Ammon's horn (tissue), 1 donor: ENCODE measurements around the gene MARK2.

Source experiments
- DNase-seq: peaks from one replicate; pipeline ENCODE4 v3.0.0-alpha.2; 2016; ENCODE audit warnings: low spot score

Gene MARK2

GRCh38 chr11:63829823-63830489 is 9.0 kb upstream of the MARK2 start:
- DNase-seq, result no peak

DNA sequence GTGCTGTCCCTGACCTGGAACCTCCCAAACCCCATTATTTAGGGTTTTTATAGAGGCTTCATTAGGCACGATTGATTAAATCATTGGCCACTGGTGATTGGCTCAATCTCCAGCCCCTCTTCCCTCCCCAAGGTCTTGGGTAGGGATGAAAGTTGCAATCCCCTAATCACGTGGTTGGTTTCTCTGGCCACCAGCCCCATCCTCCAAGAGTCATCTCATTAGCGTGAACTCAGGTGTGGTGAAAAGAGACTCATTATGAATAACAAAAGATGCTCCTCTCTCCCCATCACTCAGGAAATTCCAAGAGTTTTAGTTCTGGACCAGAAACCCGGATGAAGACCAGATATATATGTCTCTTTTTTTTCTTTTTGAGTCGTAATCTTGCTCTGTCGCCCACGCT is 7.6 kb upstream of the MARK2 start:
- no peak for DNase-seq

GRCh38 chr11:63832336-63832735 is 6.6 kb upstream of the MARK2 start:
- DNase-seq, result no peak

GRCh38 chr11:63833048-63833447 is 5.9 kb upstream of the MARK2 start:
- DNase-seq, result no peak

- DNase-seq, result no peak
These were observed 4.3 kb upstream of the MARK2 start for GRCh38 chr11:63834535-63835157.

- no peak for DNase-seq
These were observed 3.8 kb upstream of the MARK2 start for GRCh38 chr11:63835158-63835545.

GRCh38 chr11:63837027-63837688 is 1.8 kb upstream of the MARK2 start:
- DNase-seq, result peak; percentile 87

DNA sequence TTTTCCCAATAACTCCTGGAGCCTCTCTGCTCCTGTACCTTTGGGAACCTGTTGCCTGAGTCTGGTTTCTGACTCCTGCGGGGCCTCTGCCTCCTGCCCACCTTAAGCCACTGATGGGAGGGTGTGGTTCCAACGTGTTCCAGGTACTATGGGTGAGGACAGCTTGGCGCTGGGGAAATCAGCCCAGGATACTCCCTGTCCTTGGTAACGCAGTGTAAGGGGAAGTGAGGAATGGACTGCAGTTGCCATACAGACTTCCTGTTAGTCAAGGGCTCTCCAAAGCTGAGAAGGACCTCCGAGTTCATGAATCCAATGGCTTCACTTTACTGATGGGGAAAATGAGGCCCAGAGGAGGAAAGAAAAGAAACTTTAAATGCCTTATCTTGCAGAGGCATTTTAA is 1.2 kb upstream of the MARK2 start:
- DNase-seq, result peak; percentile 25

- no peak for DNase-seq
These were observed 696 bp upstream of the MARK2 start for GRCh38 chr11:63838150-63838677.

DNA sequence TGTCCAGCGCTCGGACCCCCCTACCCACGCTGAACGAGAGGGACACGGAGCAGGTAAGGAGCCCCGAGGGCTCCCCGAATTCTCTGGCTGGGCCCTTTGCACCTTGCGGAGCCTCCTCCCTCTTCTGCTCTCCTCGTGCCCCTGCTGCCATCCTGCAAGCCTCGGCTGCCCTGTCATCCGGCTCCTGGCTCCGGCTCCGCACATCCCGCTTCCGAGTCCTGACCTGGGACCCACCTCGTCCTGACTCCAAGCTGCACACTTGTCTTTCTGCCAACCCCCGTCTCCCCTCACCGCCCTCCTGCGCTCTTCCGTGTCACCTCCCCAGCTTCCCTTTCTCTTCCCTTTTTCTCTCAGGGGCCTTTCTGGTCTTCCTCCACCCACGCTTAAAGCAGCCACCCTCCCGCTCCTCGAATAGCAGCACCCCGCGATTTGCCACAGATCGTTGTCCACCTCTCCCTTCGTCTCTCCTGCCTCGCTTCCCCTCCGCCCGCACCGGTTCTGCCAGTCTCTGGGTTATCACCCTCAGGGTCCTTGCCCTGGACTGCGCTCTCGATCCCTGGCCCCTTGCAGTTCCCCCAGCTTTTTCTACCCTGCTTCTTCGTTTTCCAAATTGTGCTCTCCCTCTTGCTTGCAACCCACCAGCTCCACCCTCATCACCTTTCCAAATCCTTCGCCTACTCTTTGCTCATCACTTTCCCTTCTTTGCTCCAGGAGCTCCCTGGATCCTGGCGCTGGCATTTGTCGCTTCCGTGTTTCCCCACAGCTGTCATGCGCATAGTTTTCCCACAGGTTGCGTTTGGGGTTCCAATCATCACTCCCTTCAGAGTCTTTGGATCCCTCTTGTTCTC is 822 bp downstream of the MARK2 start:
- DNase-seq, result peak; percentile 41

DNA sequence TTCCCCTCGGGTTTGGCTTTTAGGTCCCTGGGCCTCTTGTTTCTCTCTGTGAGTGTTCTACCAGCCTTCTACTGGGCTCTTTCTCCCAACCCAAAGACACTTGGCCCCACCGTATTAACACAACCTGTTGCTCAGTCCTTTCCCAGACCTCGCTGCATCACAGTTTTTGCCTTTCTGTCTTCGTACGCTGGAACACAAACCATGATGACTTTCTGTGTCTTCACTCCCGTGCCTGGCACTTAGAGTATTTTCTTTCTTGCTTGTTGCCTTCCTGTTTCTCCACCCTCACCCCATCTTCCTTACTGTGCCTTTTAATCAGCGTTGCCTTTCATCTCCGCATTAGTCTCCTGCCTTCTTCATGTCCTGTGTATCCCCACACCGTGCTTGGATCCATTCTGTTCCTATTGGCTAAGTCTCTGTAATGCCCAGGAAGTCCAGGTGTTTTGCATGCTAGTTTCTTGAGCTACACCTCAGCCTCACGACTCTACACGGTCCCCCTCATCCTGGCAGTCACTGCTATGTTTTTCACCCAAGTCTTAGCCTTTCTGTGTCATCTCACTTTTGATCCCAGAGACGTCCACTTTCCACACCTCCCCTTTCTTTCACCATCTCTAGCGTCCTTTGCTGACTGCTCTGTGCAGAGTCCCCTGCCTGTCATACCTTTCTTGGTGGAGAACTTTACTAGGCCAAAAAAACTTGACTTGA is 1.6 kb downstream of the MARK2 start:
- no peak for DNase-seq

- DNase-seq, result peak; percentile 69
These were observed 2.6 kb downstream of the MARK2 start for GRCh38 chr11:63841554-63841953.

DNA sequence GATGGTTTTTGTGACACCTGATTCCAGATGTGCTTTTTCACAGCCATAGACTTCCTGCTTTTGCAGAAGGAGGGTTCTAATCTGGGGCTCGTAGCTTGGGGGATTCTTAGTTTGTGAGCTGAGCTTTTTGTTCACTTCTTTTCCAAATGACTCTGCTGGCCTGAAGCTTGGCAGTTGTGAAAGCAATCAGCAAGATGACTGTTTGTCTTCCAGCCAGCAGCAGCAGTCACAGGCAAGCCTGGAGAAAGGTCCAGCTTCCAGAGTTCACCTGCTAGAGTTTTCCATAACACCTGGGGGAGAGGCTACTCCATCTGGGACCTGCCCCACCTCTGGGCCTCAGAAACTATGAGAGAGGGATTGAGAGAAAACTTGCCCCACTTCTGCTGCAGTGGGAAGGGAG is 4.1 kb downstream of the MARK2 start:
- DNase-seq, result peak; percentile 27

- DNase-seq, result no peak
These were observed 5.9 kb downstream of the MARK2 start for GRCh38 chr11:63844836-63845235.

GRCh38 chr11:63845303-63845702 is 6.4 kb downstream of the MARK2 start:
- peak; percentile 16 for DNase-seq

DNA sequence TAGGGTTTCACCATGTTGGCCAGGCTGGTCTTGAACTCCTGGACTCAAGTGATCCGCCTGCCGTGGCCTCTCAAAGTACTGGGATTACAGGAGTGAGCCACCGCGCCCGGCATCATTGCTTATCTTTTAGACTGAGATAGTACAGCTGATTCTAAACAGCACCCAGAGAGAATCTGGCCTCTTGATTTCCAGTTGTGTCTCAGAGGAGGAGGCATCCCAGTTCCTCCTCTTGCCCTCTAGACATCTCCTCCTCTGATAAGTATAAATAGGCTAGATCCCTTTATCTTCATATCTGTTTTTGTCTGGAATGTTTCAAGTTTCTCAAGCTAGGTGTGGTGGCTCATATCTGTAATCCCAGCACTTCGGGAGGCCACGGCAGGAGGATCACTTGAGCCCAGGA is 7.0 kb downstream of the MARK2 start:
- no peak for DNase-seq

GRCh38 chr11:63846897-63847296 is 8.0 kb downstream of the MARK2 start:
- no peak for DNase-seq

GRCh38 chr11:63847363-63847762 is 8.5 kb downstream of the MARK2 start:
- no peak for DNase-seq

DNA sequence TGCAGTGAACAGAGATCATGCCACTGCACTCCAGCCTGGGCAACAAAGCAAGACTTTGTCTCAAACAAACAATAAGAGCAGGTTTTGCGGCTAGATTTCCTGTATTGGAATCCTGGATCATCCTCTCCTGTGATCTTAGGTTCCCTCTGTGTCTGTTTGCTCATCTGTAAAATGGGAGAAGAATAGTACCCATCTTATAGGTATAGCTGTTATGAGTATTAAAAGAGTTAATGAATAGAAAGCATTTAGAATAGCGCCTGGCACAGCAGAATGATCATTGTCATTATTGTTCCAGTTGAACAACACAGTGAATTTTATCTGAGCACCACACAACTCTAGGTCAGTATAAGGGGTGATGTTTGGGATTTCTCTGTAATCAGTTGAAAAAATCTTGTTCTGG is 10.8 kb downstream of the MARK2 start:
- no peak for DNase-seq

DNA sequence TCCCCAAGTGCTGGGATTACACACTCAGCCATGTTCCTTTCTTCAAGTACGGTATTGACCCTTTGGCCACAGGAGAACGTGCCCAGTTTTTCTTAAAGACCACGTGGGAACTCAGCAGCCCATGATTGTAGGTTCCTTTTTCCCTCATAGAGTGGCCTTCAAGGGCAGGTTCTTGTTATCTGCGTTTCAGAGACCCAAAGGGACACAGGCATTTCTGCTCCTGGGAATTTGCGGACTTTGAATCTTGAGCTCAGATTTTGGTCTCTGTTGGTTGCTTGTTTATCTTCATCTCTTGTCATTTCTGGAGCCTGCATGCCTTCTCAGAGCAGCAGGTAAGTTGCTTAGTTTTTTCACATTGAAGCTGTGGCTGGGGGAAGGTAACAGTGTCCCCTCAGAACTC is 12.0 kb downstream of the MARK2 start:
- no peak for DNase-seq

DNA sequence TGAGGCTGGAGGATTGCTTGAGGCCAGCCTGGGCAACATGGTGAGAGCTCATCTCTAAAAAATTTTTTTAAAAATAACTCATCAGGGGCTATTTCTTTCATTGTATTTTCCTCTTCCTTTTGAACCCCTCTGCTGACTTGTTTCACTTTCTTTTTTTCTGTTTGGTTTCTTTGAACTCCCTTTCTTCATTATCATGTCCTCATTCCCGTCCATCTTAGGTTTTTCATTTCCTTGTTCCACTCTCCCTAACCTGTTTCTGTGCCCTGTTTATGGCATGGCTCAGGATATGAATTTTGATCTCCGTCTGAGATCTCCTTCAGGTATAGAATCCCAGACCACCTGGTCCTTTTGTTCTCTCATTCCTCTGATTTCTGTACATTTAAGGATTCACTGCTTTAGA is 12.5 kb downstream of the MARK2 start:
- DNase-seq, result no peak

DNA sequence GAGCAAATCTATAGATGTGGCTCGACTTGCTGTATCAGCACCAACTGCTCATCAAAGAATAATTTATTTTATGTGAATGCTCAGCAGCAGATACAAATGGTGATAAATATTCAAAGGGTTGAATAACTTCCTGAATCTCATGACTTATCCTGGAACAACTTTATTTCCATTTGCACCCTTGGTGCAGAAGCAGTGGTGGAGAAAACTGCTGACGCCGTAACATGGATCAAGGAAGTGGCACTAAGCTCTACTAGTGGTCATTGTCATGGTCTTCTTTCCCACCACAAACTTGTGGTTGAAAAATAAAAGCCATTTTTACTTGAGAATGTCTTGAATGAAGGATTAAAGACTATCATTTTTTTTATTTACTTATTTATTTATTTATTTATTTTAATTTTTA is 14.6 kb downstream of the MARK2 start:
- DNase-seq, result peak; percentile 39
